ENCODE results near the gene SORBS1. TPM values are rescaled to one million over a fixed set of nuclear protein-coding genes. Genes with fewer than 3 reads are reported as not detected.

Gene SORBS1
- total and polyA plus RNA-seq, 2 experiments from 2014 or later = 0.65 to 1.2 TPM

DNA sequence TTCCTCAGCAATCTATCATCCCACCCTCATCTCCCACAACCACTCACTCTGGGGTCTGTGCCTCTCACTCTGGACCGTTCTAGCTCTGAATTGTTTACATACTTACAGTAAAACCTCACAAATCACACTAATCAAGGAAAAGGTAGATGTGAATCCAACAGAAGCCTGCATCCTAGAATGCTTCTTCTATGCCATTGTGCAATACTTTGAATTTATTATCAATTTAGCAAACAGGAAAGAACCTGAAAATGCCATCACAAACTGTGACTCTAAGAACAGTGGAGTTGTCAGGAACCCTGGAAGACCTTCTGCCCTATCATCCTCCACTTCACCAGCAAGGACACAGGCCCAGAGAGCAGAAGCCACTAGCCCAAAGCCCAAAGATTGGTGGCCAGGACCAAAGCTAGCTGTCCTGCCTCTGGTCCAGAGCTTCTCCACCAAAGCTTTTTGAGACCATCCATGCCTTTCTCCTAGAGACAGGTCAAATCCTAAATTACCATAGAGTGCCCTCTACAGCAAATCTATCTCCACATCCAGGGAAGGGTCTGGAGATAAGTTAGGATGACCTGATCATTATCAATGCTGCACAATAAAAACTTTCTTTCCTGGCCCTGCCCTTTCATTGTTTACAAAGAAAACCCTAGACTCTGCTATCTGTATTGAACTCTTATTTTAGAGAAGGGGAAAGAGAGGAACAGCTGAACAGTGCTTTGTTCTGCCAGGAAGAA is 2.4 kb downstream of the SORBS1 start:
- H2AFZ ChIP-seq = no peak overlapping the region

DNA sequence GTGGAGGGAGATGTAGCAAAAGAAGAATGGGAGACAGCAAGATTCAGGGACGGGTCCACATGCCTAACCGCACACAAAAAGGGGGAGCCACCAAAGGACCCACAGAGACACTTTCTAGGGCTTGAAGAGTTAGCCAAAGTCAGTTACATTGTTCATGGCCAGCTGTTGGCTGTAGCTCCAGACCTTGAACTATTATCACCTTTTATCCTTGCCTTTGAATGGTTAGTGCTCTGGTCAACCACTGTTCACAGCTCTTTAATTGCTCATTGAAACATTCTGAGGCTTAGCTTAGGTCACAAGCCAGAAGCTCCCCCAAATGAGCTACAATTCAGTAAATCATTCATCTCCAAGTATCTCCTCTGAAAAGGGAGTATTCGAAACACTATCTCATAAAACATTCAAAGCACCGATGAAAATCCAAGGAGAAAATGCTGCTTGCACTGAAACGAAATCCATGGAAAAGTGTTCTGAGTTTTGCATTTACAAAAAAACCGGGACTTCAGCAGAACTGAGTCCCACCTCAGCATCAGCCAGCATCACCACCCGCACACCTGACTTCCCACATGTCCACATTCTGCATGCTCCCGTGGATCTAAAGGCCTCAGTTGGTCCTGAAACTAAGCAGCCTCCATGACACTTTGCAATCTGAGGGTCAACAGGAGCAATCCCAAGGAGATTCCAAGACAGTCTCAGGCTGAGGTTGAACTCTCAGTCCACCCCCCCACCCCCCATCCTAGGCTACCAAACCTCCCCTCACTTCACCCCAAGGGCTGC is 4.0 kb downstream of the SORBS1 start:
- Histone ChIP-seq H3K4me1 (ENCODE audit: insufficient read depth) (no peaks in the 10 kb centered on the region), H3K27ac (no peak overlapping the region), H4K20me1 (ENCODE audit: insufficient read depth) (no peaks in the 10 kb centered on the region), H2AFZ (no peak overlapping the region), H3K9me3 (ENCODE audit: low read depth) (no peaks in the 10 kb centered on the region), H3K4me3 (no peak overlapping the region), H3F3A (ENCODE audit: insufficient read depth) (no peaks in the 10 kb centered on the region), H3K4me2 (ENCODE audit: unreplicated experiment) (no peak overlapping the region), H3K9me2 (ENCODE audit: insufficient read depth) (no peaks in the 10 kb centered on the region), H3K9ac (no peak overlapping the region), H3K27me3 (replicated peaks; ENCODE audit: insufficient read depth) (0 out of 2 replicates have a peak, but pooled peaks cover 10% of the 10 kb centered on the region), H3K36me3 (ENCODE audit: low read depth) (no peaks in the 10 kb centered on the region), H3K79me2 (ENCODE audit: insufficient read depth) (no peaks in the 10 kb centered on the region)
- DNase-seq = no peak
- in situ Hi-C loops (cut with MboI) = no loop called here
- WGBS, 2 experiments (ENCODE audit: low coverage in 1 of 2, low lambda C conversion rate in 2 of 2, missing lambda C conversion rate in 2 of 2) = 83 to 87% methylated on average over 8 of the region's 8 CpGs
- TF ChIP-seq EZH2phosphoT487 (IDR thresholded peaks at IDR 0.05; ENCODE audit: insufficient read depth, low read depth) (no peak), EZH2 (IDR thresholded peaks at IDR 0.05; ENCODE audit: insufficient read depth, poor library complexity, severe bottlenecking) (no peak)

More for the DNA sequence above, 2.4 kb downstream of the SORBS1 start:
- Histone ChIP-seq H4K20me1 (ENCODE audit: insufficient read depth) (no peaks in the 10 kb centered on the region), H3K79me2 (ENCODE audit: insufficient read depth) (no peaks in the 10 kb centered on the region), H3F3A (ENCODE audit: insufficient read depth) (no peaks in the 10 kb centered on the region), H3K9me2 (ENCODE audit: insufficient read depth) (no peaks in the 10 kb centered on the region), H3K9ac (no peak overlapping the region), H3K36me3 (ENCODE audit: low read depth) (no peaks in the 10 kb centered on the region), H3K27ac (no peak overlapping the region), H3K4me1 (ENCODE audit: insufficient read depth) (no peaks in the 10 kb centered on the region), H3K9me3 (ENCODE audit: low read depth) (no peaks in the 10 kb centered on the region), H3K27me3 (replicated peaks; ENCODE audit: insufficient read depth) (0 out of 2 replicates have a peak, but pooled peaks cover 10% of the 10 kb centered on the region), H3K4me2 (ENCODE audit: unreplicated experiment) (no peak overlapping the region), H3K4me3 (no peak overlapping the region)
- no peak for DNase-seq
- WGBS, 2 experiments (ENCODE audit: low coverage in 1 of 2, low lambda C conversion rate in 2 of 2, missing lambda C conversion rate in 2 of 2) = 83 to 96% methylated on average over 1 of the region's 1 CpG
- TF ChIP-seq EZH2phosphoT487 (IDR thresholded peaks at IDR 0.05; ENCODE audit: insufficient read depth, low read depth) = no peak
- no peak for TF ChIP-seq EZH2 (IDR thresholded peaks at IDR 0.05; ENCODE audit: insufficient read depth, poor library complexity, severe bottlenecking)
- in situ Hi-C loops (cut with MboI) = no loop called here

GRCh38 chr10:95553674-95554073 is 7.5 kb downstream of the SORBS1 start:
- WGBS, 2 experiments (ENCODE audit: low coverage in 1 of 2, low lambda C conversion rate in 2 of 2, missing lambda C conversion rate in 2 of 2) = 93 to 95% methylated on average over 4 of the region's 4 CpGs
- Histone ChIP-seq H3K9ac (no peak overlapping the region), H4K20me1 (ENCODE audit: insufficient read depth) (no peaks in the 10 kb centered on the region), H3K4me2 (ENCODE audit: unreplicated experiment) (no peak overlapping the region), H3K27ac (no peak overlapping the region), H3F3A (ENCODE audit: insufficient read depth) (no peaks in the 10 kb centered on the region), H2AFZ (no peak overlapping the region), H3K9me2 (ENCODE audit: insufficient read depth) (no peaks in the 10 kb centered on the region), H3K4me1 (ENCODE audit: insufficient read depth) (no peaks in the 10 kb centered on the region), H3K27me3 (replicated peaks; ENCODE audit: insufficient read depth) (0 out of 2 replicates have a peak, but pooled peaks cover 6% of the 10 kb centered on the region), H3K4me3 (no peak overlapping the region), H3K79me2 (ENCODE audit: insufficient read depth) (no peaks in the 10 kb centered on the region), H3K36me3 (ENCODE audit: low read depth) (no peaks in the 10 kb centered on the region), H3K9me3 (ENCODE audit: low read depth) (no peaks in the 10 kb centered on the region)
- no peak for DNase-seq
- TF ChIP-seq EZH2 (IDR thresholded peaks at IDR 0.05; ENCODE audit: insufficient read depth, poor library complexity, severe bottlenecking) (no peak), EZH2phosphoT487 (IDR thresholded peaks at IDR 0.05; ENCODE audit: insufficient read depth, low read depth) (no peak)
- in situ Hi-C loops (cut with MboI) = no loop called here

GRCh38 chr10:95552679-95553342 is 8.4 kb downstream of the SORBS1 start:
- Histone ChIP-seq H3K4me3 (no peak overlapping the region), H3K27ac (no peak overlapping the region), H3K4me2 (ENCODE audit: unreplicated experiment) (no peak overlapping the region), H3K36me3 (ENCODE audit: low read depth) (no peaks in the 10 kb centered on the region), H3K27me3 (replicated peaks; ENCODE audit: insufficient read depth) (no peaks in the 10 kb centered on the region), H3K9me2 (ENCODE audit: insufficient read depth) (no peaks in the 10 kb centered on the region), H3K9ac (no peak overlapping the region), H3K4me1 (ENCODE audit: insufficient read depth) (no peaks in the 10 kb centered on the region), H3K9me3 (ENCODE audit: low read depth) (no peaks in the 10 kb centered on the region), H2AFZ (no peak overlapping the region), H3F3A (ENCODE audit: insufficient read depth) (no peaks in the 10 kb centered on the region), H3K79me2 (ENCODE audit: insufficient read depth) (no peaks in the 10 kb centered on the region), H4K20me1 (ENCODE audit: insufficient read depth) (no peaks in the 10 kb centered on the region)
- 89 to 93% methylated on average over 5 of the region's 5 CpGs for WGBS, 2 experiments (ENCODE audit: low coverage in 1 of 2, low lambda C conversion rate in 2 of 2, missing lambda C conversion rate in 2 of 2)
- in situ Hi-C loops (cut with MboI) = no loop called here
- DNase-seq = no peak
- TF ChIP-seq EZH2phosphoT487 (IDR thresholded peaks at IDR 0.05; ENCODE audit: insufficient read depth, low read depth) (no peak), EZH2 (IDR thresholded peaks at IDR 0.05; ENCODE audit: insufficient read depth, poor library complexity, severe bottlenecking) (no peak)

Measured in GM23248 (cell line).